Endothelial cell of umbilical vein (primary cell): Measurements from ENCODE around the gene TTC17.
"Not testable (repeated sequence)": the region's sequence is repeated elsewhere in the genome, so short reads cannot be mapped to it uniquely, and the experiment has no call there.

Source experiments
- CTCF ChIP-seq, 2 donors: IDR thresholded peaks; 1 replicate in 1 of 2; 2 replicates in 1 of 2; pipeline ENCODE4 v1.5.1; 2011; ENCODE audit warnings: low read length in 2 of 2, mild to moderate bottlenecking in 2 of 2, moderate library complexity in 2 of 2, control low read depth in 1 of 2, inconsistent platforms in 1 of 2, low read depth in 1 of 2; ENCODE audit not compliant: insufficient read depth in 1 of 2; ENCODE audit errors: extremely low read depth in 1 of 2
- MAX ChIP-seq: IDR thresholded peaks from 2 replicates; pipeline ENCODE4 v1.6.1; 2011; ENCODE audit not compliant: insufficient read depth, insufficient read length

- TF ChIP-seq CTCF (IDR thresholded peaks at IDR 0.05; ENCODE audit: extremely low read depth in 1 of 2, insufficient read depth in 1 of 2, low read depth in 1 of 2, low read length in 2 of 2); MAX: not testable (repeated sequence)
Measured at GRCh38 chr11:43477491-43477890, 118.8 kb downstream of the TTC17 start.
